Stimulated activated CD4-positive, alpha-beta T cell treated with anti-CD3 and anti-CD28 coated beads, TNF-alpha, amount 100 ng/mL, for 24 hours (primary cell): ENCODE measurements around the gene SPARCL1.
"Not testable (repeated sequence)": the region's sequence is repeated elsewhere in the genome, so short reads cannot be mapped to it uniquely, and the experiment has no call there.

Experiments
- DNase-seq, 3 experiments: peaks; one replicate each; pipeline ENCODE4 v3.0.0-alpha.2; 2020; ENCODE audit warnings: low read depth in 3 of 3

Gene SPARCL1

GRCh38 chr4:87502580-87503238, 26.5 kb downstream of the SPARCL1 start:
- no peak for DNase-seq

- no peak for DNase-seq
Measured at GRCh38 chr4:87500092-87500462, 29.1 kb downstream of the SPARCL1 start.

GRCh38 chr4:87499403-87500091, 29.6 kb downstream of the SPARCL1 start:
- DNase-seq = no peak

- no peak for DNase-seq
Measured at GRCh38 chr4:87498446-87498900, 30.7 kb downstream of the SPARCL1 start.

- DNase-seq = no peak
Measured at GRCh38 chr4:87497578-87497977, 31.6 kb downstream of the SPARCL1 start.

GRCh38 chr4:87497159-87497558, 32.0 kb downstream of the SPARCL1 start:
- peak in 1 of 3 experiments; percentile 12 for DNase-seq

GRCh38 chr4:87493115-87493514, 36.1 kb downstream of the SPARCL1 start:
- DNase-seq = no peak

GRCh38 chr4:87491851-87492250, 37.3 kb downstream of the SPARCL1 start:
- DNase-seq = not testable (repeated sequence)

- no peak for DNase-seq
Measured at GRCh38 chr4:87491436-87491835, 37.7 kb downstream of the SPARCL1 start.

GRCh38 chr4:87490664-87491369, 38.4 kb downstream of the SPARCL1 start:
- no peak for DNase-seq

GRCh38 chr4:87489678-87490077, 39.5 kb downstream of the SPARCL1 start:
- DNase-seq = no peak

- not testable (repeated sequence) for DNase-seq
Measured at GRCh38 chr4:87488666-87489065, 40.5 kb downstream of the SPARCL1 start.

GRCh38 chr4:87483247-87483646, 45.9 kb downstream of the SPARCL1 start:
- not testable (repeated sequence) for DNase-seq

- DNase-seq = no peak
Measured at GRCh38 chr4:87481377-87481776, 47.8 kb downstream of the SPARCL1 start.

- no peak for DNase-seq
Measured at GRCh38 chr4:87478732-87479250, 50.4 kb downstream of the SPARCL1 start.

- no peak for DNase-seq
Measured at GRCh38 chr4:87476934-87477333, 52.2 kb downstream of the SPARCL1 start.

GRCh38 chr4:87469390-87469789, 59.8 kb downstream of the SPARCL1 start:
- no peak for DNase-seq

- no peak for DNase-seq
Measured at GRCh38 chr4:87465739-87466366, 63.3 kb downstream of the SPARCL1 start.

GRCh38 chr4:87462102-87462501, 67.1 kb downstream of the SPARCL1 start:
- DNase-seq = no peak

GRCh38 chr4:87461281-87461700, 67.9 kb downstream of the SPARCL1 start:
- no peak for DNase-seq

GRCh38 chr4:87458913-87459312, 70.3 kb downstream of the SPARCL1 start:
- no peak for DNase-seq

- no peak for DNase-seq
Measured at GRCh38 chr4:87451537-87451936, 77.6 kb downstream of the SPARCL1 start.
